Adrenal gland (tissue), 5 donors: ENCODE measurements around the gene RSRC1.

ENCODE experiments used
- POLR2A ChIP-seq, 2 donors: fragments of 450-650 bp; IDR thresholded peaks; one replicate each; pipeline ENCODE4 v1.6.1; 2017; ENCODE audit warnings: antibody characterized with exemption in 2 of 2, mild to moderate bottlenecking in 2 of 2, moderate library complexity in 1 of 2
- TF ChIP-seq, protein P1 (sequence below), 6 experiments: fragments of 450-650 bp in 4 of 6; fragments of 200-600 bp in 2 of 6; sonication (generic) in 1 of 6; IDR thresholded peaks; 1 replicate in 5 of 6; 2 replicates in 1 of 6; pipeline versions ENCODE4 v1.5.1 to v1.8.0; 2016 to 2021; ENCODE audit warnings: antibody characterized with exemption in 6 of 6, mild to moderate bottlenecking in 2 of 6, moderate library complexity in 1 of 6
- donor health status: DM: no; HTN: no; CAD: no.

DNA sequence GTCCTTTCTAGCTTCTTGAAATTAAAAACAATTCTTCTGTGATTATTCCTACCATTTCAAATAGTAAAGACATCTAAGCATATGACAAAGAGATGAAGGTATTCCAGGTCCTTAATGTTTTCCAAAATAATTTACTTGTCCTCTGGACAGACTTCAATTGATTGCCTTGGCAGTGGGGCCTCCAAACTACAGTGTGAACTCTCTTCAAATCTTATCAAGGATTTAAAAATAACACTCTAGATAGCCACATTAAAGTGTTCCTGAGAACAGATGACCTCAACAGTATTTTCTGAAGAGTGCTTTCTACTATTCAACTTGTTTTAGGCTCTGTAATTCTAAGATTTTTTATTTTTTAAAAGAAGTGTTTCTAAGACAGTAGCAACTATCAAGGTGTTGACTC, 453.2 kb downstream of the RSRC1 start:
- TF ChIP-seq, protein P1, sequence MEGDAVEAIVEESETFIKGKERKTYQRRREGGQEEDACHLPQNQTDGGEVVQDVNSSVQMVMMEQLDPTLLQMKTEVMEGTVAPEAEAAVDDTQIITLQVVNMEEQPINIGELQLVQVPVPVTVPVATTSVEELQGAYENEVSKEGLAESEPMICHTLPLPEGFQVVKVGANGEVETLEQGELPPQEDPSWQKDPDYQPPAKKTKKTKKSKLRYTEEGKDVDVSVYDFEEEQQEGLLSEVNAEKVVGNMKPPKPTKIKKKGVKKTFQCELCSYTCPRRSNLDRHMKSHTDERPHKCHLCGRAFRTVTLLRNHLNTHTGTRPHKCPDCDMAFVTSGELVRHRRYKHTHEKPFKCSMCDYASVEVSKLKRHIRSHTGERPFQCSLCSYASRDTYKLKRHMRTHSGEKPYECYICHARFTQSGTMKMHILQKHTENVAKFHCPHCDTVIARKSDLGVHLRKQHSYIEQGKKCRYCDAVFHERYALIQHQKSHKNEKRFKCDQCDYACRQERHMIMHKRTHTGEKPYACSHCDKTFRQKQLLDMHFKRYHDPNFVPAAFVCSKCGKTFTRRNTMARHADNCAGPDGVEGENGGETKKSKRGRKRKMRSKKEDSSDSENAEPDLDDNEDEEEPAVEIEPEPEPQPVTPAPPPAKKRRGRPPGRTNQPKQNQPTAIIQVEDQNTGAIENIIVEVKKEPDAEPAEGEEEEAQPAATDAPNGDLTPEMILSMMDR (IDR thresholded peaks at IDR 0.05) = no peak
- TF ChIP-seq POLR2A (IDR thresholded peaks at IDR 0.05) = no peak
